B cell (primary cell): ENCODE measurements around the gene SURF2. TPM values are rescaled to one million over a fixed set of nuclear protein-coding genes. Genes with fewer than 3 reads are reported as not detected.

ENCODE experiments used
- ATAC-seq: fragments of 200-7000 bp; cut with Tn5 transposase; one replicate; pipeline ENCODE4 v1.10.0; 2021; ENCODE audit warnings: low read depth, mild to moderate bottlenecking, moderate number of reproducible peaks, moderate library complexity
- CTCF ChIA-PET: fragments of 350-600 bp; sonication (Branson Sonifier 250); formaldehyde crosslinking; loops from one replicate; lab custom pipeline; 2021; ENCODE audit warnings: antibody characterized with exemption, inconsistent platforms; lab: Charles Lee
- POLR2A ChIA-PET: fragments of 350-600 bp; sonication (Branson Sonifier 250); formaldehyde crosslinking; loops from one replicate; lab custom pipeline; 2021; ENCODE audit warnings: antibody characterized with exemption; lab: Charles Lee
- DNase-seq: peaks from one replicate; pipeline ENCODE4 v3.0.0; 2013
- H2AFZ ChIP-seq: 2 replicates; pipeline ENCODE4 v1.6.1; 2012; ENCODE audit warnings: mild to moderate bottlenecking, low read depth, low read length; ENCODE audit not compliant: insufficient read depth, poor library complexity, severe bottlenecking
- H3K27ac ChIP-seq, 2 donors: 1 replicate in 1 of 2; 2 replicates in 1 of 2; pipeline ENCODE4 v1.5.1; 2012 to 2013; ENCODE audit warnings: low read length in 2 of 2, mild to moderate bottlenecking in 2 of 2, moderate library complexity in 1 of 2
- H3K27me3 ChIP-seq, 4 experiments: fragments of 200-600 bp in 1 of 4; sonication (generic) in 1 of 4; replicated peaks in 1 of 4; 1 replicate in 2 of 4; 2 replicates in 2 of 4; pipeline versions ENCODE4 v1.6.1 to v1.7.0; 2013 to 2016; ENCODE audit warnings: low read length in 3 of 4, mild to moderate bottlenecking in 2 of 4, mixed read lengths in 1 of 4, moderate library complexity in 1 of 4; ENCODE audit not compliant: insufficient read depth in 4 of 4, control insufficient read depth in 3 of 4; ENCODE audit errors: control extremely low read depth in 1 of 4
- H3K36me3 ChIP-seq, 2 experiments: replicated peaks in 1 of 2; 1 replicate in 1 of 2; 2 replicates in 1 of 2; pipeline versions ENCODE4 v1.6.1 to v1.7.1; 2013; ENCODE audit warnings: low read length in 1 of 2; ENCODE audit not compliant: insufficient read depth in 2 of 2, control insufficient read depth in 1 of 2; ENCODE audit errors: control extremely low read depth in 1 of 2, extremely low read depth in 1 of 2
- H3K4me1 ChIP-seq, 2 donors: fragments of 200-600 bp in 1 of 2; sonication (generic) in 1 of 2; 1 replicate in 1 of 2; 2 replicates in 1 of 2; pipeline versions ENCODE4 v1.5.1 to v1.6.1; 2013 to 2017; ENCODE audit warnings: low read length in 2 of 2; ENCODE audit not compliant: control insufficient read depth in 2 of 2, insufficient read depth in 2 of 2
- H3K4me2 ChIP-seq: replicated peaks from 2 replicates; pipeline ENCODE3; 2012; ENCODE audit warnings: mild to moderate bottlenecking, low read depth, low read length; ENCODE audit not compliant: poor library complexity, severe bottlenecking
- H3K4me3 ChIP-seq, 5 experiments: fragments of 200-600 bp in 1 of 5; sonication (generic) in 1 of 5; 1 replicate in 3 of 5; 2 replicates in 2 of 5; pipeline versions ENCODE4 v1.5.1 to v1.7.0; 2011 to 2016; ENCODE audit warnings: low read length in 4 of 5, mild to moderate bottlenecking in 4 of 5, low read depth in 2 of 5, control low read depth in 1 of 5, moderate library complexity in 1 of 5; ENCODE audit not compliant: insufficient read depth in 1 of 5; ENCODE audit errors: control extremely low read depth in 1 of 5, extremely low read depth in 1 of 5
- H3K79me2 ChIP-seq: fragments of 200-600 bp; sonication (generic); one replicate; pipeline ENCODE4 v1.6.0; 2016; ENCODE audit warnings: low read length; ENCODE audit not compliant: control insufficient read depth, insufficient read depth
- H3K9ac ChIP-seq: fragments of 200-600 bp; sonication (generic); 2 replicates; pipeline ENCODE4 v1.6.1; 2017; ENCODE audit warnings: mild to moderate bottlenecking, low read length, moderate library complexity
- H3K9me3 ChIP-seq, 3 donors: one replicate each; pipeline versions ENCODE4 v1.6.1 to v1.7.1; 2013; ENCODE audit warnings: low read length in 2 of 3; ENCODE audit not compliant: control insufficient read depth in 2 of 3, insufficient read depth in 1 of 3; ENCODE audit errors: control extremely low read depth in 1 of 3
- H4K20me1 ChIP-seq: 2 replicates; pipeline ENCODE4 v1.6.0; 2012; ENCODE audit warnings: mild to moderate bottlenecking, low read length; ENCODE audit not compliant: insufficient read depth, control insufficient read depth, poor library complexity, severe bottlenecking
- H3K27ac Mint-ChIP-seq: one replicate; pipeline ENCODE4 v1.8.0; 2021; ENCODE audit warnings: mixed read lengths
- H3K27me3 Mint-ChIP-seq: one replicate; pipeline ENCODE4 v1.8.0; 2021; ENCODE audit warnings: mixed read lengths
- H3K4me1 Mint-ChIP-seq: one replicate; pipeline ENCODE4 v1.8.0; 2021; ENCODE audit warnings: mixed read lengths
- H3K4me3 Mint-ChIP-seq: one replicate; pipeline ENCODE4 v1.8.0; 2021; ENCODE audit warnings: mixed read lengths
- H3K9me3 Mint-ChIP-seq: one replicate; pipeline ENCODE4 v1.8.0; 2022; ENCODE audit warnings: mixed read lengths; ENCODE audit not compliant: insufficient read depth
- EZH2 ChIP-seq: IDR thresholded peaks from 2 replicates; pipeline ENCODE4 v1.6.1; 2012; ENCODE audit warnings: borderline replicate concordance, low read depth, mild to moderate bottlenecking, moderate library complexity, low read length; ENCODE audit not compliant: insufficient read depth, poor library complexity, severe bottlenecking
- WGBS: methylation state at CpG from one replicate; pipeline ENCODE4 v1.1.5; 2013; ENCODE audit warnings: missing lambda C conversion rate; ENCODE audit not compliant: insufficient coverage; 5-methylcytosine and 5-hydroxymethylcytosine counted together
- intact Hi-C: fragments of 100-400 bp; cut with micrococcal nuclease; formaldehyde crosslinking; loops from one replicate; pipeline ENCODE4 v1.10.0; 2022
- polyA plus RNA-seq: library from polyadenylated mRNA; depleted of rRNA; stranded (reverse); fragments of >200 nt; gene quantifications from 2 replicates; pipeline ENCODE4 v1.2.3, GENCODE V29; 2012
- total RNA-seq, 2 donors: library from RNA; stranded (reverse); fragments of 120-200 nt in 1 of 2; gene quantifications; 1 replicate in 1 of 2; 2 replicates in 1 of 2; pipeline versions ENCODE4 v1.2.3 to v1.2.4, GENCODE V29; 2013 to 2022
- TF ChIP-seq, protein P1 (sequence below): fragments of 200-600 bp; IDR thresholded peaks from one replicate; pipeline ENCODE4 v1.8.0; 2022; ENCODE audit warnings: antibody characterized with exemption, mild to moderate bottlenecking

Gene SURF2
- total and polyA plus RNA-seq, 2 donors (not counting 1 experiment from before 2014, with no cell fraction given), result 17.1 to 17.3 TPM

DNA sequence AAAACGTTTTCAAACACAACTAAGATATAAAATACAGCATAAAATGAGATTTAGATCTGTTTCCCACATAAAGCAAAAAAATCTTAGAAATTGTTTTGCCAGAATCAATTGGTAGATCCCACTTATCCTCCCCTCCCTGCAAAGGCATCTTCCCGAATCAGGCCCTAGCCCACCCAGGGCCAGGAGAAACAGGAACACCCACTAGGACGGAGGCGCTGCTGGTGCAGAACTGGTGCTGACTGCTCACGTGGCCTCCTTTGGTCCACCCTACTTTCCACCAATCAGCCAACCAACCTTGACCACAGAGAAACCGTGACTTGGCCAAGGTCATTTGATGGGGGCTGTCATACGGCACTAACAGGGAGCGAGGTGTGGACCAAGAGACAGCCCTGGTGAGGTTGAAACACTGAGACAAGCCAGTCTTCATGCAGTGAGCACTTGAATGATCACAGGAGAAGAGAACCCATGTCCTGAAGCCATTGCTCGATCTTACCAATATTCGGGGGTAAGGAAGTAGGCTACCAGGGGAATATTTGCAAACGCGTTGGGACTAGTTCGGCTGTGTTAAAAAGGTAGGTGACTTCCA, 5.2 kb downstream of the SURF2 start:
- Mint-ChIP-seq H3K4me3 (no peak overlapping the region), H3K27ac (no peak overlapping the region), H3K4me1 (peaks cover 21% of the 10 kb centered on the region), H3K9me3 (no peaks in the 10 kb centered on the region), H3K27me3 (no peaks in the 10 kb centered on the region)
- Histone ChIP-seq H3K27ac (no peak overlapping the region), H3K27me3 (no peaks in the 10 kb centered on the region), H3K79me2 (peaks cover 36% of the 10 kb centered on the region), H3K9ac (no peak overlapping the region), H4K20me1 (peaks cover 47% of the 10 kb centered on the region), H3K4me3 (no peak overlapping the region), H3K36me3 (peaks cover 0 to 77% of the 10 kb centered on the region in 2 experiments), H2AFZ (no peak overlapping the region), H3K4me1 (peaks cover 9 to 16% of the 10 kb centered on the region in 2 donors), H3K4me2 (no peak overlapping the region), H3K9me3 (no peaks in the 10 kb centered on the region)
- WGBS, result 96% methylated on average over 9 of the region's 13 CpGs
- ChIA-PET POLR2A (interaction anchor here (1.0 kb wide), 1 partner anchor 13 kb away, joined by 3 read pairs; the partner anchor contains the start of genes MED22 and RPL7A), CTCF (no interaction called here)
- no peak for DNase-seq
- intact Hi-C loops, result no loop called here
- ATAC-seq, result no peak
- no peak for TF ChIP-seq EZH2
- TF ChIP-seq, protein P1, sequence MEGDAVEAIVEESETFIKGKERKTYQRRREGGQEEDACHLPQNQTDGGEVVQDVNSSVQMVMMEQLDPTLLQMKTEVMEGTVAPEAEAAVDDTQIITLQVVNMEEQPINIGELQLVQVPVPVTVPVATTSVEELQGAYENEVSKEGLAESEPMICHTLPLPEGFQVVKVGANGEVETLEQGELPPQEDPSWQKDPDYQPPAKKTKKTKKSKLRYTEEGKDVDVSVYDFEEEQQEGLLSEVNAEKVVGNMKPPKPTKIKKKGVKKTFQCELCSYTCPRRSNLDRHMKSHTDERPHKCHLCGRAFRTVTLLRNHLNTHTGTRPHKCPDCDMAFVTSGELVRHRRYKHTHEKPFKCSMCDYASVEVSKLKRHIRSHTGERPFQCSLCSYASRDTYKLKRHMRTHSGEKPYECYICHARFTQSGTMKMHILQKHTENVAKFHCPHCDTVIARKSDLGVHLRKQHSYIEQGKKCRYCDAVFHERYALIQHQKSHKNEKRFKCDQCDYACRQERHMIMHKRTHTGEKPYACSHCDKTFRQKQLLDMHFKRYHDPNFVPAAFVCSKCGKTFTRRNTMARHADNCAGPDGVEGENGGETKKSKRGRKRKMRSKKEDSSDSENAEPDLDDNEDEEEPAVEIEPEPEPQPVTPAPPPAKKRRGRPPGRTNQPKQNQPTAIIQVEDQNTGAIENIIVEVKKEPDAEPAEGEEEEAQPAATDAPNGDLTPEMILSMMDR, result no peak

DNA sequence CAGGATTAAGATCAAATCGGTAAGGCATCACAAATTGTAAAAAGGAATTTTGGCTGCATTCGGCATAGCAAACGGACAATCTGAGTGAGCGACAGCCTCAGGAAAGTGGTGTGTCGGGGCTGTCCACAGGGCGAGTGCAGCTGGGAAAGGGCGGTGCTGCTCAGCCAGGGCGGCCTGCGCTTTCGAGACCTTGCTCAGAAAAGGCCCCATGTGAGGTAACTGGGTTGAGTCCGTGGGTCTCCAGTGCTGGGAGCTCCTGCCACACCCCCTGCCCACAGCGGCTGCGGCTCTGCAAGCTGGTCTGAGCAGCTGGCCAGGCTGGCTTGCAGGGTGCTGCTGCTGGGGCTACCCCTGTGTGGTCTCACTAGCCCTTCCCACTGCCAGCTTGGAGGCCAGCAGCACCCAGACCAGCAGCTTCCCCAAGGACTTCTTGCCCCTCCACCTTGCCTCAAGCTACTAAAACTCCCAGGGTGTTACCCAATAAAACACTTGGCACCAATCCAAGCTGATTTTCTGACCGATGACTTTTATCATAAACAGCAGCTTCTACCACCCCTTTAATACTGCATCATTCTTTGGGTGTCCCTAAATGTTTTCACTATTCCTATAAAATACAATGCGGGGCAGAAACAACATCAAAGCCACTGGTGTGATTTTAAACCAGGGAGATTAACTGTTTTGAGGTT, 6.2 kb downstream of the SURF2 start:
- H3K27me3 Mint-ChIP-seq, result no peaks in the 10 kb centered on the region
- 98% methylated on average over 14 of the region's 15 CpGs for WGBS
- intact Hi-C loops, result no loop called here
- no peak overlapping the region for H3K4me3 Mint-ChIP-seq
- Histone ChIP-seq H3K9me3 (no peaks in the 10 kb centered on the region), H3K27me3 (no peaks in the 10 kb centered on the region), H3K9ac (no peak overlapping the region), H2AFZ (no peak overlapping the region), H3K4me1 (peaks cover 2 to 7% of the 10 kb centered on the region in 2 donors), H3K27ac (no peak overlapping the region), H3K79me2 (peaks cover 36% of the 10 kb centered on the region), H3K4me3 (no peak overlapping the region), H3K4me2 (no peak overlapping the region), H3K36me3 (peaks cover 0 to 84% of the 10 kb centered on the region in 2 experiments), H4K20me1 (peaks cover 56% of the 10 kb centered on the region)
- no peak for ATAC-seq
- no peak overlapping the region for H3K27ac Mint-ChIP-seq
- DNase-seq, result no peak
- peaks cover 13% of the 10 kb centered on the region for H3K4me1 Mint-ChIP-seq
- no peaks in the 10 kb centered on the region for H3K9me3 Mint-ChIP-seq
- POLR2A ChIA-PET, result interaction anchor here (0.8 kb wide), 1 partner anchor 11 kb away, joined by 11 read pairs; no protein-coding TSS in a partner anchor
- CTCF ChIA-PET, result interaction anchor here (0.7 kb wide), 1 partner anchor 14 kb away, joined by 4 read pairs; no protein-coding TSS in a partner anchor
- TF ChIP-seq EZH2, result no peak
- TF ChIP-seq, protein P1, result no peak
